ENCODE data around the gene DLGAP1. TPM values are rescaled to one million over a fixed set of nuclear protein-coding genes. Genes with fewer than 3 reads are reported as not detected.

Gene DLGAP1
- total and polyA plus RNA-seq, 5 donors, result 0.11 to 0.31 (median 0.20) TPM; not detected in 1

DNA sequence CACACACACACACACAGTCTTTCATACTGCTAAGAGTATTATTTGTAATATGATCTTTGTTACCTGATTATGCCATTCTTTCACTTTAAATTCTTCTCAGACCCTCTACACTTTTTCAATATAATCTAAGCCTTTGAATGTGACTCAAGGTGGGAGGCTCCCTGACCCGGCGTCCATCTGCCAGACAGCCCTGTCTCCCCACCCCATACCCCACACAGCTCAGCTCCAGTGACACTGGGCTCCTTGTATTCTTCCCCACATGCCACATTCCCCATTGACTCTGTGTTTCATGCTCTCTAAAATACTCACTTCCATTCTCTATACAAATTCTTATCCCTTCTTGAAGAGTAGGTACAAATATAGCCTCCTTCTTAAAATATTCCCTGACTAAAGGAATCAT is 563.0 kb downstream of the DLGAP1 start:
- H3K9me3 ChIP-seq (ENCODE audit: control insufficient read depth, low read length), result no peaks in the 10 kb centered on the region
- no peaks in the 10 kb centered on the region for H3K4me1 ChIP-seq (ENCODE audit: control insufficient read depth, insufficient read depth, low read length)
- no peak overlapping the region for H3K4me3 ChIP-seq (ENCODE audit: low read length)
- intact Hi-C loops (cut with DNase I), result no loop called here
- 49% methylated on average over 2 of the region's 2 CpGs for WGBS
- H3K27ac ChIP-seq (ENCODE audit: low read length), result no peak overlapping the region
- no peak for ATAC-seq
- H3K27me3 ChIP-seq (ENCODE audit: control insufficient read depth, insufficient read depth), result no peaks in the 10 kb centered on the region
- no peak for DNase-seq

DNA sequence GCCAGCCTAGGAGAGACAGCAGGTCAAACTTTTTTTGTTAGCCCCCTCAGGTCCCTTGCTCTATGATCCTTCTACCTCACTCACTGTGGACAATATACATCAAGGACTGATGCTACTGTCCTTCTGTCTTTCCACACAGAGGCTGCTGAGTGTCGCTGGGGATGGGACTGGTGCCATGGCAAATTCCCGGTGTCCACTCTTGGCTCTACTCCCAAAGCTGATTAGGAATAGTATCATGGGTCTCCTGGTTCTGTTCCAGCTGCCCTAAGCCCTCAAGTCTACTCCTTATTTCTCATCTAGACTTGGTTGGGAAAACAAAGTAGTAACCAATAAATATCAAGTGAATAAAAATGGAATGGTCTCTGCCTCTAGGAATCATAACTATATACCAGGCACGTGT is 563.9 kb downstream of the DLGAP1 start:
- 23% methylated on average over 3 of the region's 3 CpGs for WGBS
- intact Hi-C loops (cut with DNase I), result no loop called here
- Histone ChIP-seq H3K27ac (ENCODE audit: low read length) (no peak overlapping the region), H3K27me3 (ENCODE audit: control insufficient read depth, insufficient read depth) (no peaks in the 10 kb centered on the region), H3K4me3 (ENCODE audit: low read length) (no peak overlapping the region), H3K4me1 (ENCODE audit: control insufficient read depth, insufficient read depth, low read length) (no peaks in the 10 kb centered on the region), H3K9me3 (ENCODE audit: control insufficient read depth, low read length) (no peaks in the 10 kb centered on the region)
- DNase-seq (no peak), ATAC-seq (no peak)

- Histone ChIP-seq H3K9me3 (ENCODE audit: control insufficient read depth, low read length) (no peaks in the 10 kb centered on the region), H3K27me3 (ENCODE audit: control insufficient read depth, insufficient read depth) (no peaks in the 10 kb centered on the region), H3K4me1 (ENCODE audit: control insufficient read depth, insufficient read depth, low read length) (no peaks in the 10 kb centered on the region), H3K27ac (ENCODE audit: low read length) (no peak overlapping the region), H3K4me3 (ENCODE audit: low read length) (no peak overlapping the region)
- DNase-seq (peak in 1 of 3 donors; percentile 50), ATAC-seq (no peak)
- intact Hi-C loops (cut with DNase I), result no loop called here
- WGBS, result 93% methylated on average over 3 of the region's 3 CpGs
These were observed 565.3 kb downstream of the DLGAP1 start for GRCh38 chr18:3889803-3890202.

- intact Hi-C loops (cut with DNase I), result no loop called here
- no peak for ATAC-seq
These were observed 566.0 kb downstream of the DLGAP1 start for GRCh38 chr18:3889121-3889520.

DNA sequence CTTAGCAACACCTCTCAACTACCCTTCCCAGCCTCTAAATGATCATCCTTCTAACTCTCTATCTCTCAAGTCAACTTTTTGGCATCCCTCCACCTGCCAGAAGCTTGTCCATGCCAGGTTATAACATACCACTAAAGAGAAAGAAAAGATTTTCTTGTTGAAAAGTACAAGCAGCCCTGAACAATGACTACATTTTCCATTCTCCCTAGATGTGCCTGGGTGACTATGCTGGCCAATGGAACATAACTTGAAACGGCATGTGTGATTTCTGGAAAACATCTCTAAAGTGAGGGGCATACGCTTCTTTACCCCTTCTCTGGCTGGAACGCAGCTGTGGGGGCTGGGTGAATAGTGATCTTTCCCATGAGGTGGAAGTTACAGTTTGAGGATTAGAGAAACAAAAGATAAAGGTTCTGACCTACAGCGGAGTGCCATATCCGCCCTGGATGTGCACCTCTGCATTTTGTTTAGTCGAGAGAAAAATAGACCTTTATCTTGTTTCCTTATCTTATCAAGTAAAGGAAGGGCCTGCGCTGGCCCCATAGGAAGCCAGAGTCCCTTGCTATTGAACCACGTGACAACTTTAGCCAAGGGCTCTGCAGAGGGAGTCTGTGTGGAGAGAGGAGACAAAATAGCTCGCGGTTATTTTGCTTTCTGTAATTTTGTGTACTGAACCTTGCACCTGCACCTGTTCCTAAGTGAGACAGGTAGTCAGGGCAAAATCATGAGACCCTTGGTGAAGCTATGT is 568.4 kb downstream of the DLGAP1 start:
- 10% methylated on average over 10 of the region's 10 CpGs for WGBS
- Histone ChIP-seq H3K4me1 (ENCODE audit: control insufficient read depth, insufficient read depth, low read length) (no peaks in the 10 kb centered on the region), H3K9me3 (ENCODE audit: control insufficient read depth, low read length) (no peaks in the 10 kb centered on the region), H3K27ac (ENCODE audit: low read length) (peak overlapping the region; percentile 70), H3K4me3 (ENCODE audit: low read length) (no peak overlapping the region), H3K27me3 (ENCODE audit: control insufficient read depth, insufficient read depth) (no peaks in the 10 kb centered on the region)
- peak in 1 of 2 donors; percentile 65 for ATAC-seq
- intact Hi-C loops (cut with DNase I), result no loop called here
- DNase-seq, result peak in 1 of 3 donors; percentile 41

More at GRCh38 chr18:3889121-3889520, 566.0 kb downstream of the DLGAP1 start:
- Histone ChIP-seq H3K27ac (ENCODE audit: low read length) (no peak overlapping the region), H3K4me3 (ENCODE audit: low read length) (no peak overlapping the region), H3K27me3 (ENCODE audit: control insufficient read depth, insufficient read depth) (no peaks in the 10 kb centered on the region), H3K9me3 (ENCODE audit: control insufficient read depth, low read length) (no peaks in the 10 kb centered on the region), H3K4me1 (ENCODE audit: control insufficient read depth, insufficient read depth, low read length) (no peaks in the 10 kb centered on the region)
- 72% methylated on average over 1 of the region's 1 CpG for WGBS
- DNase-seq, result no peak

- Histone ChIP-seq H3K4me3 (ENCODE audit: low read length) (no peak overlapping the region), H3K4me1 (ENCODE audit: control insufficient read depth, insufficient read depth, low read length) (no peaks in the 10 kb centered on the region), H3K27ac (ENCODE audit: low read length) (no peak overlapping the region), H3K27me3 (ENCODE audit: control insufficient read depth, insufficient read depth) (no peaks in the 10 kb centered on the region), H3K9me3 (ENCODE audit: control insufficient read depth, low read length) (no peaks in the 10 kb centered on the region)
- 79% methylated on average over 2 of the region's 2 CpGs for WGBS
- intact Hi-C loops (cut with DNase I), result no loop called here
- DNase-seq, result no peak
- no peak for ATAC-seq
These were observed 569.8 kb downstream of the DLGAP1 start for GRCh38 chr18:3885209-3885792.

DNA sequence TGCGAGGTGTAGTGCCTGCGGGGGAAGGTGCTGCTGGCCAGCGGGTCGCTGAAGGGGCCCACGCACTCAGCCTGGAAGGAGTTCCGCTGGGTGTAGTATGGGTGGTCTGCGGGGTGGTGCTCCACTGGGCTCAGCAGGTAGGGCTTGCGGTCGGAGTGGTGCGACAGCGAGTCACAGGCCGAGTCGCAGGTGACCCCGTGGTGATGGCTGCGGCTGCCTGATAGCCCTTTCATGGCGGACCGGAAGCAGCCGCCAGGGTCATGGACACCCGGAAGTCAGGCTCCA is 575.3 kb downstream of the DLGAP1 start:
- intact Hi-C loops (cut with DNase I), result loop anchor here in 1 of 4 donors (10.0 kb wide), 1 partner anchor 175 kb away; no protein-coding TSS in a partner anchor
- DNase-seq (no peak), ATAC-seq (peak in 1 of 2 donors; percentile 16)
- Histone ChIP-seq H3K4me3 (ENCODE audit: low read length) (no peak overlapping the region), H3K27me3 (ENCODE audit: control insufficient read depth, insufficient read depth) (no peaks in the 10 kb centered on the region), H3K9me3 (ENCODE audit: control insufficient read depth, low read length) (no peaks in the 10 kb centered on the region), H3K27ac (ENCODE audit: low read length) (no peak overlapping the region), H3K4me1 (ENCODE audit: control insufficient read depth, insufficient read depth, low read length) (no peaks in the 10 kb centered on the region)
- 98% methylated on average over 19 of the region's 19 CpGs for WGBS

DNA sequence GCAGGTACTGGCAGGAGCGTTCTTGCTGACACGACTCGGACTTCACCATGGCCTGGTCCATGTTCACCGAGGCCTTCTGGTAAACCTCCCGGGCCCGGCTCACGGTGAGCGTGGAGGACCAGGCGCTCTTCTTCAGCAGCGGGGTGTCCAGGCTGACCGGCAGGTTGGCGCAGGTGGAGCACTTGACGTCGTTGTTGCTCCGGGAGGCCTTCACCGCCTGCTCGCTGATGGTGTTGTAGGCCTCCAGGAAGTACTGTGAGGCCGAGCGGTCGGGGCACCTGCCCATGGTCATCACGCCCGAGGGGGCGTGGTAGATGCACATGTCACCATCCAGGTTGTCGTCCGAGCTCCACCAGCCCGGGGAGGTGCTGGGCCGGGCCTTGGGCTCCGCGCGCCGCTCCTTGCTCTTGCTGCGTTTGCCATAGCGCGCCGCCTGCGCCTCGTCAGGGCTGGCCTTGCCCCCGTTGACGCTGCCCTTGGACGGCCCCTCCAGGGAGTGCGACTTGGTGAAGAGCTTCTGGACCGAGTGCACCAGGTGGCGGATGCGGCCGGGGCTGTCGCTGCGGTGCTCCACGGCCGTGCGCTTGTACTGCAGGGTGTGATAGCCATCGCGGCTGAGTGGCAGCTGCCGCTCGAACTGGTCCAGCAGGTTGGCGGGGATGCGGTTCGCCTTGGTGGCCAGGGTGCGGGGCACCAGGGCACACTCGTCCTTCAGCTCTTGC is 575.8 kb downstream of the DLGAP1 start:
- peak in 1 of 3 donors; percentile 44 for DNase-seq
- no peaks in the 10 kb centered on the region for H3K9me3 ChIP-seq (ENCODE audit: control insufficient read depth, low read length)
- H3K4me3 ChIP-seq (ENCODE audit: low read length), result no peak overlapping the region
- intact Hi-C loops (cut with DNase I), result loop anchor here in 1 of 4 donors (10.0 kb wide), 1 partner anchor 174 kb away; no protein-coding TSS in a partner anchor
- H3K27me3 ChIP-seq (ENCODE audit: control insufficient read depth, insufficient read depth), result no peaks in the 10 kb centered on the region
- 98% methylated on average over 59 of the region's 59 CpGs for WGBS
- no peak overlapping the region for H3K27ac ChIP-seq (ENCODE audit: low read length)
- H3K4me1 ChIP-seq (ENCODE audit: control insufficient read depth, insufficient read depth, low read length), result no peaks in the 10 kb centered on the region
- ATAC-seq, result peak in 1 of 2 donors; percentile 45

DNA sequence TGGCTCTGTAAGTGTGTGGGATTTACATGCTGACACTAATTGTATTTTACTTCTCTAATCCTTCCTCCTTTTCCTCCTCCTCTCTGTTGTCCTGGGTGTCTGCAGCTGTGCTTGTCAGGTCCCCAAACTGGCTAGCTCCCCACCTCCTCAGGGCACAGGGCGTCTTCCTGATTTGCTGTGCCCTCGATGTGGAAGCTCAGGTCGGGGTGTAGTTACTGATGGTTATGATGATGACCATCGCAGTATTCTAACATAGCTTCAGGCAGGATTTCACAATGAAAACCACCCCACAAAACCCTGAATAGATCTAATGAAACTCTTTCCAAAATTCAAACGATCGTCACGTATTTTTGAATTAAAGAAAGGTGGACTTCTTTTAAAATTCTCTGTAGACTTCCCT is 576.7 kb downstream of the DLGAP1 start:
- no peak overlapping the region for H3K4me3 ChIP-seq (ENCODE audit: low read length)
- ATAC-seq (no peak), DNase-seq (no peak)
- H3K4me1 ChIP-seq (ENCODE audit: control insufficient read depth, insufficient read depth, low read length), result no peaks in the 10 kb centered on the region
- intact Hi-C loops (cut with DNase I), result loop anchor here in 1 of 4 donors (10.0 kb wide), 1 partner anchor 174 kb away; no protein-coding TSS in a partner anchor
- H3K9me3 ChIP-seq (ENCODE audit: control insufficient read depth, low read length), result no peaks in the 10 kb centered on the region
- WGBS, result 84% methylated on average over 7 of the region's 7 CpGs
- H3K27me3 ChIP-seq (ENCODE audit: control insufficient read depth, insufficient read depth), result no peaks in the 10 kb centered on the region
- no peak overlapping the region for H3K27ac ChIP-seq (ENCODE audit: low read length)

GRCh38 chr18:3877678-3878077 is 577.4 kb downstream of the DLGAP1 start:
- no peaks in the 10 kb centered on the region for H3K4me1 ChIP-seq (ENCODE audit: control insufficient read depth, insufficient read depth, low read length)
- 77% methylated on average over 2 of the region's 2 CpGs for WGBS
- ATAC-seq (no peak), DNase-seq (no peak)
- no peaks in the 10 kb centered on the region for H3K9me3 ChIP-seq (ENCODE audit: control insufficient read depth, low read length)
- H3K27me3 ChIP-seq (ENCODE audit: control insufficient read depth, insufficient read depth), result no peaks in the 10 kb centered on the region
- no peak overlapping the region for H3K27ac ChIP-seq (ENCODE audit: low read length)
- H3K4me3 ChIP-seq (ENCODE audit: low read length), result no peak overlapping the region
- intact Hi-C loops (cut with DNase I), result loop anchor here in 1 of 4 donors (10.0 kb wide), 1 partner anchor 173 kb away; no protein-coding TSS in a partner anchor

GRCh38 chr18:3875961-3876360 is 579.1 kb downstream of the DLGAP1 start:
- Histone ChIP-seq H3K27ac (ENCODE audit: low read length) (no peak overlapping the region), H3K9me3 (ENCODE audit: control insufficient read depth, low read length) (no peaks in the 10 kb centered on the region), H3K27me3 (ENCODE audit: control insufficient read depth, insufficient read depth) (no peaks in the 10 kb centered on the region), H3K4me1 (ENCODE audit: control insufficient read depth, insufficient read depth, low read length) (no peaks in the 10 kb centered on the region), H3K4me3 (ENCODE audit: low read length) (no peak overlapping the region)
- intact Hi-C loops (cut with DNase I), result loop anchor here in 1 of 4 donors (10.0 kb wide), 1 partner anchor 171 kb away; no protein-coding TSS in a partner anchor
- 54% methylated on average over 2 of the region's 2 CpGs for WGBS
- DNase-seq (no peak), ATAC-seq (no peak)
